K562 (cell line): ENCODE results near the gene LTBP2. TPM values are rescaled to one million over a fixed set of nuclear protein-coding genes. Genes with fewer than 3 reads are reported as not detected.

ENCODE experiments used
- ATAC-seq: fragments of 200-7000 bp; cut with Tn5 transposase; 3 replicates; pipeline ENCODE4 v1.9.1; 2020; ENCODE audit warnings: moderate library complexity
- BruUV-seq: library from RNA; stranded (reverse); fragments of 400-500 nt; replicated peaks from 2 replicates; lab custom pipeline; 2021; lab: Mats Ljungman, UMichigan
- CTCF ChIA-PET: fragments of 300-600 bp; formaldehyde crosslinking; extraction: SDS; loops from one replicate; lab custom pipeline; 2021; ENCODE audit warnings: low intra/inter-chr PET ratio; lab: Yijun Ruan, JAX
- POLR2A ChIA-PET: fragments of 300-600, 350-650 bp; sonication (Branson Sonifier 250); formaldehyde crosslinking; extraction: SDS; loops from one replicate; lab custom pipeline; 2021; ENCODE audit warnings: antibody characterized with exemption, inconsistent platforms; lab: Yijun Ruan, JAX
- DNase-seq, 4 experiments: peaks; one replicate each; pipeline versions ENCODE4 v3.0.0 to v3.0.0-alpha.2; 2011 to 2018; ENCODE audit warnings: low spot score in 3 of 4, mixed read lengths in 3 of 4; ENCODE audit errors: extremely low read depth in 1 of 4
- FAIRE-seq: peaks from 2 replicates; lab custom pipeline; 2011; peaks lifted over from hg19 to GRCh38; lab: Jason Lieb, UNC
- H2AFZ ChIP-seq: 2 replicates; pipeline ENCODE4 v1.6.0; 2011; ENCODE audit warnings: low read depth, low read length, control low read depth, inconsistent platforms
- H3K27ac ChIP-seq: fragments of 200-600 bp; 3 replicates; pipeline ENCODE4 v1.8.0; 2011; ENCODE audit warnings: low read depth, mild to moderate bottlenecking, control low read depth, inconsistent platforms, low read length, moderate library complexity, mixed read lengths; ENCODE audit errors: extremely low read depth
- H3K27me3 ChIP-seq, 2 experiments: fragments of 300-600 bp in 1 of 2; 2 replicates in 1 of 2; 3 replicates in 1 of 2; pipeline versions ENCODE4 v1.6.0 to v1.8.0; 2011; ENCODE audit warnings: inconsistent platforms in 2 of 2, low read length in 2 of 2, mild to moderate bottlenecking in 1 of 2, mixed read lengths in 1 of 2, moderate library complexity in 1 of 2; ENCODE audit not compliant: control insufficient read depth in 2 of 2, insufficient read depth in 2 of 2
- H3K36me3 ChIP-seq: fragments of 300-600 bp; 3 replicates; pipeline ENCODE4 v1.8.0; 2011; ENCODE audit warnings: mild to moderate bottlenecking, low read length, inconsistent platforms; ENCODE audit not compliant: control insufficient read depth, insufficient read depth
- H3K4me1 ChIP-seq, 2 experiments: fragments of 200-600 bp in 1 of 2; replicated peaks in 1 of 2; 2 replicates in 1 of 2; 3 replicates in 1 of 2; pipeline versions ENCODE4 v1.5.1 to v1.8.0; 2011; ENCODE audit warnings: inconsistent platforms in 2 of 2, low read length in 2 of 2, mild to moderate bottlenecking in 1 of 2, mixed read lengths in 1 of 2, moderate library complexity in 1 of 2; ENCODE audit not compliant: control insufficient read depth in 2 of 2, insufficient read depth in 2 of 2
- H3K4me2 ChIP-seq: 2 replicates; pipeline ENCODE4 v1.6.1; 2011; ENCODE audit warnings: low read length, control low read depth, inconsistent platforms, mixed read lengths; ENCODE audit not compliant: insufficient read depth
- H3K4me3 ChIP-seq: fragments of 200-600 bp; sonication (generic), shearing (Covaris generic); 2 replicates; pipeline ENCODE4 v1.5.1; 2016; ENCODE audit warnings: control low read depth, inconsistent platforms
- H3K79me2 ChIP-seq: fragments of 200-600 bp; 3 replicates; pipeline ENCODE4 v1.8.0; 2011; ENCODE audit warnings: low read length, inconsistent platforms; ENCODE audit not compliant: control insufficient read depth, insufficient read depth
- H3K9ac ChIP-seq, 2 experiments: 2 replicates each; pipeline versions ENCODE4 v1.6.0 to v1.6.1; 2011; ENCODE audit warnings: low read depth in 2 of 2, low read length in 2 of 2, control low read depth in 1 of 2, inconsistent platforms in 1 of 2, mild to moderate bottlenecking in 1 of 2, mixed read lengths in 1 of 2; ENCODE audit not compliant: insufficient read depth in 1 of 2
- H3K9me1 ChIP-seq: one replicate; pipeline ENCODE4 v1.6.0; 2011; ENCODE audit warnings: inconsistent platforms, mild to moderate bottlenecking, low read length, moderate library complexity; ENCODE audit not compliant: control insufficient read depth, insufficient read depth
- H3K9me3 ChIP-seq: replicated peaks from 2 replicates; pipeline ENCODE4 v1.5.1; 2011; ENCODE audit warnings: low read depth, low read length, inconsistent platforms; ENCODE audit not compliant: control insufficient read depth, insufficient read depth
- H4K20me1 ChIP-seq: replicated peaks from 2 replicates; pipeline ENCODE4 v1.6.1; 2011; ENCODE audit warnings: low read length, inconsistent platforms, mixed read lengths; ENCODE audit not compliant: control insufficient read depth, insufficient read depth
- BRCA1 ChIP-seq, 2 experiments: fragments of 450-650 bp in 1 of 2; sonication (generic) in 1 of 2; formaldehyde crosslinking in 1 of 2; IDR thresholded peaks; 2 replicates each; pipeline versions ENCODE4 v1.5.0 to v1.6.1; 2017 to 2020; ENCODE audit warnings: mild to moderate bottlenecking in 1 of 2, missing genetic modification reagents in 1 of 2
- ELF1 ChIP-seq: fragments of 200-800 bp; sonication (Bioruptor generic); IDR thresholded peaks from 2 replicates; pipeline ENCODE4 v1.6.1; 2016; ENCODE audit warnings: missing genetic modification characterization, missing compliant biosample characterization
- ETS1 ChIP-seq: conservative IDR thresholded peaks from 2 replicates; pipeline ENCODE4 v1.6.1; 2011; ENCODE audit warnings: low read depth, mild to moderate bottlenecking, low read length; ENCODE audit not compliant: control insufficient read depth
- HNRNPK ChIP-seq: fragments of 200-400 bp; formaldehyde crosslinking; IDR thresholded peaks from one replicate; pipeline ENCODE4 v1.6.1; 2018; ENCODE audit warnings: mild to moderate bottlenecking, low read depth, low read length; ENCODE audit not compliant: poor library complexity, severe bottlenecking
- HOMEZ ChIP-seq: fragments of 250-450 bp; sonication (Bioruptor Pico); IDR thresholded peaks from 2 replicates; pipeline ENCODE4 v1.4.0; 2020; ENCODE audit warnings: mild to moderate bottlenecking, moderate library complexity
- NFE2 ChIP-seq: IDR thresholded peaks from 2 replicates; pipeline ENCODE4 v1.6.1; 2014; ENCODE audit warnings: antibody characterized with exemption, low read depth
- RFX1 ChIP-seq: fragments of 450-650 bp; IDR thresholded peaks from 2 replicates; pipeline ENCODE4 v1.6.1; 2016; ENCODE audit warnings: mild to moderate bottlenecking, moderate library complexity
- SMAD2 ChIP-seq: fragments of 150-350 bp; IDR thresholded peaks from 2 replicates; pipeline ENCODE4 v1.6.1; 2014; ENCODE audit warnings: low read depth, mild to moderate bottlenecking, low read length
- SRSF9 ChIP-seq: fragments of 200-400 bp; formaldehyde crosslinking; IDR thresholded peaks from 2 replicates; pipeline ENCODE4 v1.6.1; 2017; ENCODE audit warnings: low read depth, low read length, borderline replicate concordance
- TEAD4 ChIP-seq, 2 experiments: sonication (generic) in 1 of 2; formaldehyde crosslinking in 1 of 2; IDR thresholded peaks; 2 replicates each; pipeline versions ENCODE4 v1.6.1 to v1.8.0; 2012 to 2022; ENCODE audit warnings: borderline replicate concordance in 1 of 2, inconsistent platforms in 1 of 2, low read length in 1 of 2, mild to moderate bottlenecking in 1 of 2, missing genetic modification reagents in 1 of 2
- TSC22D4 ChIP-seq: fragments of 450-650 bp; IDR thresholded peaks from 2 replicates; pipeline ENCODE4 v1.6.1; 2016; ENCODE audit warnings: missing genetic modification characterization, missing biosample characterization, control low read depth
- U2AF2 ChIP-seq: fragments of 200-400 bp; formaldehyde crosslinking; optimal IDR thresholded peaks from 2 replicates; pipeline ENCODE3; 2017; ENCODE audit warnings: low read depth, mild to moderate bottlenecking, low read length
- ZBED1 ChIP-seq: IDR thresholded peaks from 2 replicates; pipeline ENCODE4 v1.6.1; 2014
- ZC3H8 ChIP-seq: fragments of 450-650 bp; IDR thresholded peaks from 2 replicates; pipeline ENCODE4 v1.6.1; 2017
- ZNF408 ChIP-seq: fragments of 250-450 bp; sonication (Bioruptor Pico); IDR thresholded peaks from 2 replicates; pipeline ENCODE4 v1.4.0; 2020; ENCODE audit warnings: low read depth, mild to moderate bottlenecking, moderate library complexity
- WGBS: fragments of 100-300 bp; shearing (Covaris generic); methylation state at CpG from one replicate; pipeline ENCODE4 v1.1.6; 2016; ENCODE audit warnings: low coverage, mixed read lengths; ENCODE audit not compliant: insufficient coverage; ENCODE audit errors: missing lambda C conversion rate; 5-methylcytosine and 5-hydroxymethylcytosine counted together
- in situ Hi-C: fragments of 300-500 bp; cut with MboI; formaldehyde crosslinking; loops from 4 replicates; pipeline ENCODE4 v1.15.0; 2018; ENCODE audit warnings: inconsistent platforms, mixed read lengths
- intact Hi-C: fragments of 100-400 bp; cut with micrococcal nuclease; formaldehyde crosslinking; loops from 2 replicates; pipeline ENCODE4 v1.14.2; 2022
- polyA plus RNA-seq, 8 experiments: library from polyadenylated mRNA; depleted of rRNA in 4 of 8; stranded (reverse) in 5 of 8; unstranded in 3 of 8; fragments of >200 nt; fragmentation: Nextera tagmentation in 2 of 8; fragmentation: Illumina TruSeq in 1 of 8; extraction: Ambion mirVana in 2 of 8; extraction: Trizol in 1 of 8; gene quantifications; 2 replicates each; pipeline versions ENCODE4 v1.2.1 to v1.2.3, GENCODE V29; 2011 to 2014; ENCODE audit warnings: inconsistent platforms in 1 of 8, missing spikeins in 1 of 8
- total RNA-seq, 7 experiments: library from RNA; depleted of rRNA in 6 of 7; stranded (reverse); fragments of >200 nt in 6 of 7; fragmentation: Illumina TruSeq in 2 of 7; extraction: Trizol in 2 of 7; gene quantifications; 2 replicates each; pipeline versions ENCODE4 v1.2.1 to v1.2.3, GENCODE V29; 2011 to 2021; ENCODE audit warnings: low replicate concordance in 1 of 7

Gene LTBP2
- total and polyA plus RNA-seq, 9 of the 15 experiments (the other 6 are each of a cell fraction or from before 2014, with no cell fraction given), result under 0.01 to 0.18 (median 0.03) TPM; not detected in 3

GRCh38 chr14:74510223-74510931 lies 101.7 kb downstream of the LTBP2 start (continued):
- TF ChIP-seq BRCA1 (IDR thresholded peaks at IDR 0.05), result no peak
- TF ChIP-seq BRCA1 (CRISPR knock-in tag; IDR thresholded peaks at IDR 0.05), result no peak

DNA sequence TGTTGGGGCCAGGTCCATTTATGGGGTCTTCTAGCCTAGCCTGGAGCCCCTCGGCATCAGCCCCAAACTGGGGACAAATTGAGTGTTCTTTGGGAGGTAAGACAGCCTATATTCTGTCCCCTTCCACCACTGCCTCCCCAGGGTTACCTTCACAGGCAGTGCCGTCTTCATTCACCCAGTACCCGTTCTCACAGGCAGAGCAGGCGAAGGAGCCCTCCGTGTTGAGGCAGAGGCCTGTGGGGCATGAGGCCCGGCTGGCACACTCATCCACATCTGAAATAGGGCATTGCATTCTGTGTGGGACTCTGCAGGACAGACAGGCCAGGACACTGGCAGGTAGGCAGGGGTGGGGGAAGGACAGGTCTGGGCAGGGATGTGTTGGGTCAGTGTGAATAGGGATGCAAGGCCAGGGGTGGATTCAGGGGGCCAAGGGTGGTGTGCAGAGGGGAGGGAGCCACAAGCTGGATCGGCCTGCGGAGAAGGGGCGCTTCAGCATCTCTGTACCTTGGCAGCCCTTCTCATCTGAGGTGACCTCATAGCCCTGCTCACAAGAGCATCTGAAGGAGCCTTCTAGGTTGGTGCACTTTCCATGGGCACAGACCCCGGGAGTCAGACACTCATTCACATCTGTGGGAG lies 102.3 kb downstream of the LTBP2 start:
- 3% methylated on average over 8 of the region's 10 CpGs for WGBS
- BruUV-seq, result no TSS peak
- Histone ChIP-seq H3K36me3 (no peaks in the 10 kb centered on the region), H3K9me3 (no peaks in the 10 kb centered on the region), H3K4me1 (no peaks in the 10 kb centered on the region), H3K27ac (no peak overlapping the region), H3K4me2 (no peak overlapping the region), H3K9me1 (no peaks in the 10 kb centered on the region), H2AFZ (no peak overlapping the region), H3K9ac (no peak overlapping the region), H3K27me3 (peaks cover 6 to 68% of the 10 kb centered on the region in 2 experiments; a peak in 3 of 5 replicates), H3K4me3 (no peak overlapping the region), H3K79me2 (no peaks in the 10 kb centered on the region), H4K20me1 (no peaks in the 10 kb centered on the region)
- ChIA-PET CTCF (no interaction called here), POLR2A (no interaction called here)
- in situ Hi-C loops (no loop called here), intact Hi-C loops (no loop called here)
- DNase-seq (no peak), FAIRE-seq (no peak), ATAC-seq (no peak)
- TF ChIP-seq ZNF408 (CRISPR knock-in tag) (no peak), SRSF9 (no peak), HNRNPK (no peak), HOMEZ (CRISPR knock-in tag) (no peak), U2AF2 (no peak), ELF1 (tag) (no peak), NFE2 (no peak), ZBED1 (no peak), TEAD4 (IDR thresholded peaks at IDR 0.05; ENCODE audit: low read length) (no peak), TEAD4 (CRISPR knock-in tag; IDR thresholded peaks at IDR 0.05; ENCODE audit: borderline replicate concordance) (no peak), ETS1 (no peak), RFX1 (no peak), TSC22D4 (tag) (no peak), SMAD2 (no peak), ZC3H8 (no peak)
